LNCaP clone FGC (cell line): Measurements from ENCODE around the gene OTUD6A.
"Not testable (repeated sequence)": the region's sequence is repeated elsewhere in the genome, so short reads cannot be mapped to it uniquely, and the experiment has no call there.

Experiments used
- DNase-seq: peaks from one replicate; pipeline ENCODE4 v3.0.0-alpha.2; 2011; ENCODE audit warnings: low read depth
- H3K4me3 ChIP-seq: 2 replicates; pipeline ENCODE4 v1.5.1; 2011; ENCODE audit warnings: mild to moderate bottlenecking, low read depth, low read length, control low read depth
- CTCF ChIP-seq: IDR thresholded peaks from 2 replicates; pipeline ENCODE4 v1.5.1; 2012; ENCODE audit warnings: mild to moderate bottlenecking; ENCODE audit not compliant: control insufficient read depth, insufficient read depth; ENCODE audit errors: extremely low read depth

The OTUD6A gene

GRCh38 chrX:70087857-70088630 lies 25.8 kb downstream of the OTUD6A start:
- no peak for TF ChIP-seq CTCF
- H3K4me3 ChIP-seq: no peak overlapping the region
- DNase-seq: peak; percentile 65

- H3K4me3 ChIP-seq: no peak overlapping the region
- no peak for DNase-seq
- no peak for TF ChIP-seq CTCF
These were observed 26.5 kb downstream of the OTUD6A start for GRCh38 chrX:70088751-70089150.

GRCh38 chrX:70089604-70090297 lies 27.5 kb downstream of the OTUD6A start:
- TF ChIP-seq CTCF: no peak
- H3K4me3 ChIP-seq: no peak overlapping the region
- no peak for DNase-seq

GRCh38 chrX:70092247-70092646 lies 30.0 kb downstream of the OTUD6A start:
- DNase-seq: no peak
- TF ChIP-seq CTCF: no peak
- no peak overlapping the region for H3K4me3 ChIP-seq

GRCh38 chrX:70096052-70096451 lies 33.8 kb downstream of the OTUD6A start:
- TF ChIP-seq CTCF: peak; percentile 45
- DNase-seq: no peak

GRCh38 chrX:70105229-70105628 lies 43.0 kb downstream of the OTUD6A start:
- DNase-seq: no peak
- no peak for TF ChIP-seq CTCF
- no peak overlapping the region for H3K4me3 ChIP-seq

More at GRCh38 chrX:70096052-70096451, 33.8 kb downstream of the OTUD6A start:
- H3K4me3 ChIP-seq: no peak overlapping the region

- DNase-seq, H3K4me3 ChIP-seq: not testable (repeated sequence)
These were observed 49.3 kb downstream of the OTUD6A start for GRCh38 chrX:70111436-70112026.
